ENCODE results near the gene RNF166. TPM values are rescaled to one million over a fixed set of nuclear protein-coding genes. Genes with fewer than 3 reads are reported as not detected.

RNF166 gene
- total and polyA plus RNA-seq, 2 donors (not counting 3 experiments of a cell fraction or from before 2014, with no cell fraction given) = 27.6 to 38.8 TPM

DNA sequence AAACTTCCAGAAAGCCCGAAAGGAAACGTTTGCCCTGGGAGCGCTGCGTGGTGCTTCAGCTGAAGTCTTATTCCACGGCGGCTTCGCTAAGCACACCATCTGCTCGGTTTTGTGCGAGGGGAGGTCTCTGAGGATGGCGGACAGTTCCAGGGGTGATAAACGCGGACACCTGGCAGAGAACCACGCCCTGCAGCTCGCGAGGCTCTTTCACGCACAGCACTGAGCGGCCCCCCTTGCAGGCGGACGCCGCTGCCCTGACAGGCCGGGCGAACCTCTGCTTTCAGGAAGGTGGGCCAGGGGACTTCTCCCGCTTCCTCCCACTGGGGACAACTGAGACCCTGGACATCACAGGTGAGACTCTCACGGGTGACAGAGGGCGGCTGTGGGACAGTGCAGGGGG, 47.0 kb downstream of the RNF166 start:
- H3K4me2 ChIP-seq (ENCODE audit: insufficient read depth, low read length) = no peak overlapping the region
- dilution Hi-C loops (cut with MboI; ENCODE audit: extremely low pct_ligation_motif_present, low sequenced_read_pairs) (no loop called here), intact Hi-C loops (cut with micrococcal nuclease) (no loop called here)
- H3K9ac ChIP-seq (replicated peaks; ENCODE audit: extremely low read depth, insufficient read depth, low read length) = no peak overlapping the region
- POLR2A ChIA-PET = no interaction called here
- H3K36me3 ChIP-seq (ENCODE audit: control insufficient read depth in 2 of 2, extremely low read depth in 1 of 2, insufficient read depth in 2 of 2, low read length in 2 of 2) = peaks cover 7 to 15% of the 10 kb centered on the region in 2 experiments
- CTCF ChIA-PET = no interaction called here
- FAIRE-seq (no peak), DNase-seq (ENCODE audit: low read depth, low spot score) (no peak)
- TF ChIP-seq, protein P1, sequence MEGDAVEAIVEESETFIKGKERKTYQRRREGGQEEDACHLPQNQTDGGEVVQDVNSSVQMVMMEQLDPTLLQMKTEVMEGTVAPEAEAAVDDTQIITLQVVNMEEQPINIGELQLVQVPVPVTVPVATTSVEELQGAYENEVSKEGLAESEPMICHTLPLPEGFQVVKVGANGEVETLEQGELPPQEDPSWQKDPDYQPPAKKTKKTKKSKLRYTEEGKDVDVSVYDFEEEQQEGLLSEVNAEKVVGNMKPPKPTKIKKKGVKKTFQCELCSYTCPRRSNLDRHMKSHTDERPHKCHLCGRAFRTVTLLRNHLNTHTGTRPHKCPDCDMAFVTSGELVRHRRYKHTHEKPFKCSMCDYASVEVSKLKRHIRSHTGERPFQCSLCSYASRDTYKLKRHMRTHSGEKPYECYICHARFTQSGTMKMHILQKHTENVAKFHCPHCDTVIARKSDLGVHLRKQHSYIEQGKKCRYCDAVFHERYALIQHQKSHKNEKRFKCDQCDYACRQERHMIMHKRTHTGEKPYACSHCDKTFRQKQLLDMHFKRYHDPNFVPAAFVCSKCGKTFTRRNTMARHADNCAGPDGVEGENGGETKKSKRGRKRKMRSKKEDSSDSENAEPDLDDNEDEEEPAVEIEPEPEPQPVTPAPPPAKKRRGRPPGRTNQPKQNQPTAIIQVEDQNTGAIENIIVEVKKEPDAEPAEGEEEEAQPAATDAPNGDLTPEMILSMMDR (IDR thresholded peaks at IDR 0.05; ENCODE audit: extremely low read depth in 1 of 2, insufficient read depth in 1 of 2, low read depth in 1 of 2, low read length in 2 of 2) = no peak
- TF ChIP-seq MYC (IDR thresholded peaks at IDR 0.05; ENCODE audit: low read depth, low read length) (no peak), POLR2AphosphoS5 (IDR thresholded peaks at IDR 0.05; ENCODE audit: insufficient read depth, low read depth, low read length) (no peak), POLR2A (IDR thresholded peaks at IDR 0.05; ENCODE audit: low read depth, low read length) (no peak)
- TF ChIP-seq, protein P2, sequence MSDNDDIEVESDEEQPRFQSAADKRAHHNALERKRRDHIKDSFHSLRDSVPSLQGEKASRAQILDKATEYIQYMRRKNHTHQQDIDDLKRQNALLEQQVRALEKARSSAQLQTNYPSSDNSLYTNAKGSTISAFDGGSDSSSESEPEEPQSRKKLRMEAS (IDR thresholded peaks at IDR 0.05; ENCODE audit: insufficient read depth, insufficient read length) = no peak
- peaks cover 7% of the 10 kb centered on the region for H3K4me1 ChIP-seq (ENCODE audit: control insufficient read depth, extremely low read depth, insufficient read depth, low read length)
- no peaks in the 10 kb centered on the region for H3K27me3 ChIP-seq (ENCODE audit: control insufficient read depth in 2 of 2, insufficient read depth in 2 of 2, low read length in 2 of 2)
- H3K4me3 ChIP-seq (replicated peaks in 1 of 3; ENCODE audit: insufficient read depth in 1 of 3, low read depth in 1 of 3, low read length in 3 of 3) = no peak overlapping the region
- H3K79me2 ChIP-seq (ENCODE audit: control insufficient read depth, insufficient read depth, low read length) = peaks cover 40% of the 10 kb centered on the region
- no peaks in the 10 kb centered on the region for H3K9me3 ChIP-seq (replicated peaks; ENCODE audit: control insufficient read depth, insufficient read depth, low read length)
- no peak overlapping the region for H2AFZ ChIP-seq (ENCODE audit: low read depth, low read length)
- no peak overlapping the region for H3K27ac ChIP-seq (ENCODE audit: insufficient read depth, low read depth, low read length)
- H3K9me1 ChIP-seq (replicated peaks; ENCODE audit: control insufficient read depth, extremely low read depth, insufficient read depth, low read length) = no peaks in the 10 kb centered on the region
- no peaks in the 10 kb centered on the region for H4K20me1 ChIP-seq (replicated peaks; ENCODE audit: control insufficient read depth, extremely low read depth, insufficient read depth, low read length)
- BruUV-seq (replicated peaks) = no TSS peak

DNA sequence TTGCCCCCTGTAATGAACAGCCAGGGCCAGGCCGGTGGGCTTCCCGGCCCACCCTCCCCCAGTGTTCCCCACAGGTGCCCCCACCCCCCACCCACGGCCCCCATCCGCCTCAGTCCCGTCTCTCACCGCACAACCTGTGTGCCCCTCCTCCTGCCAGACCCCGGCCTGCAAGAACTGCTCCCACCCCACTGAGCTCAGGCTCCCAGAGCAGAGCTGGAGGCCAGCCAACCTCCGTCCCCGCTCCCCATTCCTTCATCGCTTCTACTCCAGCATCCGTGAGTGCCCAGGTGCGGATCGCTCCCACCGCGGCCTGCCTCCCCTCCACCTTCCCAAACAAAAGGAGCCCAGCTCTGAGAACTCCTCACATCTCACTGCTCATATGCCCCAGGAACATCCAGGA, 47.5 kb downstream of the RNF166 start:
- Histone ChIP-seq H3K27ac (ENCODE audit: insufficient read depth, low read depth, low read length) (no peak overlapping the region), H3K79me2 (ENCODE audit: control insufficient read depth, insufficient read depth, low read length) (peaks cover 37% of the 10 kb centered on the region), H4K20me1 (replicated peaks; ENCODE audit: control insufficient read depth, extremely low read depth, insufficient read depth, low read length) (no peaks in the 10 kb centered on the region), H2AFZ (ENCODE audit: low read depth, low read length) (no peak overlapping the region), H3K9me1 (replicated peaks; ENCODE audit: control insufficient read depth, extremely low read depth, insufficient read depth, low read length) (no peaks in the 10 kb centered on the region), H3K36me3 (ENCODE audit: control insufficient read depth in 2 of 2, extremely low read depth in 1 of 2, insufficient read depth in 2 of 2, low read length in 2 of 2) (peaks cover 7 to 15% of the 10 kb centered on the region in 2 experiments), H3K27me3 (ENCODE audit: control insufficient read depth in 2 of 2, insufficient read depth in 2 of 2, low read length in 2 of 2) (no peaks in the 10 kb centered on the region), H3K4me2 (ENCODE audit: insufficient read depth, low read length) (no peak overlapping the region), H3K4me1 (ENCODE audit: control insufficient read depth, extremely low read depth, insufficient read depth, low read length) (peaks cover 4% of the 10 kb centered on the region), H3K9me3 (replicated peaks; ENCODE audit: control insufficient read depth, insufficient read depth, low read length) (no peaks in the 10 kb centered on the region), H3K4me3 (replicated peaks in 1 of 3; ENCODE audit: insufficient read depth in 1 of 3, low read depth in 1 of 3, low read length in 3 of 3) (no peak overlapping the region), H3K9ac (replicated peaks; ENCODE audit: extremely low read depth, insufficient read depth, low read length) (no peak overlapping the region)
- intact Hi-C loops (cut with micrococcal nuclease) = no loop called here
- FAIRE-seq = no peak
- dilution Hi-C loops (cut with MboI; ENCODE audit: extremely low pct_ligation_motif_present, low sequenced_read_pairs) = no loop called here
- POLR2A ChIA-PET = no interaction called here
- CTCF ChIA-PET = no interaction called here
- BruUV-seq (replicated peaks) = no TSS peak
- no peak for DNase-seq (ENCODE audit: low read depth, low spot score)
- TF ChIP-seq GATA2 (IDR thresholded peaks at IDR 0.05; ENCODE audit: insufficient read depth, insufficient read length, low read depth, low read length) (no peak), POLR2A (IDR thresholded peaks at IDR 0.05; ENCODE audit: low read depth, low read length) (no peak)
- TF ChIP-seq, protein P2 (IDR thresholded peaks at IDR 0.05; ENCODE audit: insufficient read depth, insufficient read length) = no peak

Data from endothelial cell of umbilical vein (primary cell).